HL-60 (cell line): ENCODE results near the gene ATP4A.

Experiments
- DNase-seq, 2 experiments: peaks; one replicate each; pipeline ENCODE4 v3.0.0-alpha.2; 2010 to 2020; ENCODE audit warnings: low read depth in 1 of 2, low spot score in 1 of 2
- H3K27ac ChIP-seq: fragments of 250-450 bp; sonication (Bioruptor Pico); replicated peaks from 2 replicates; pipeline ENCODE4 v1.5.1; 2020; ENCODE audit warnings: mild to moderate bottlenecking, moderate library complexity
- H3K27me3 ChIP-seq: fragments of 250-450 bp; sonication (Bioruptor Pico); 2 replicates; pipeline ENCODE4 v1.5.1; 2021; ENCODE audit warnings: mild to moderate bottlenecking, moderate library complexity; ENCODE audit not compliant: insufficient read depth, poor library complexity, severe bottlenecking
- H3K4me3 ChIP-seq: replicated peaks from 2 replicates; pipeline ENCODE4 v1.5.1; 2011; ENCODE audit warnings: mild to moderate bottlenecking, control low read depth, low read length; ENCODE audit not compliant: insufficient read depth
- GABPA ChIP-seq: IDR thresholded peaks from 2 replicates; pipeline ENCODE4 v1.6.1; 2012; ENCODE audit warnings: low read depth
- POLR2AphosphoS5 ChIP-seq: IDR thresholded peaks from 2 replicates; pipeline ENCODE4 v1.6.1; 2012; ENCODE audit warnings: low read depth
- SPI1 ChIP-seq: IDR thresholded peaks from 2 replicates; pipeline ENCODE4 v1.6.1; 2012; ENCODE audit warnings: low read depth, mild to moderate bottlenecking, borderline replicate concordance
- TF ChIP-seq, protein P1 (sequence below): IDR thresholded peaks from one replicate; pipeline ENCODE4 v1.5.1; 2011; ENCODE audit warnings: low read length, control low read depth, inconsistent platforms; ENCODE audit not compliant: insufficient read depth
- TF ChIP-seq, protein P2 (sequence below): IDR thresholded peaks from 2 replicates; pipeline ENCODE4 v1.6.1; 2012; ENCODE audit warnings: low read depth; ENCODE audit not compliant: insufficient replicate concordance

ATP4A gene

DNA sequence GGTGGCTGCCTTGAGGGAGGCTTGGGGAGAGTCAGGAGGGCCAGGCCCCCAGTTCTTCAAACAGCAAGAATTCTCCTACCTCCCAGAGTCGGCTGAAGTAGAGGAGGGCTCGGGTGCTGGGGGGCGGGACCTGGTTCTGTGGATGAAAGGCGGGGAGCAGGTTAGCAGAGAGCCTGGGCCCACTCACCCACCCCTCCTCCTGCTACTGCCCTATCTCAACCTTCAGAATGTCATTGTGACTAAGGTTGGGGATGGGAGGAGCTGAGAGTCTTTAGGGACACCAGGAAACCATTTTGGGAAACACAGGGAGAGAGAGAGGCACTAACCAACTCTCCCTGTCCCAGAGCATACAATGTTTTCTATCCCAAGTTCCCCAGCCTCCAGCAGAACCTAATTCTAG, 60.7 kb downstream of the ATP4A start:
- no peak for DNase-seq
- TF ChIP-seq, protein P1, sequence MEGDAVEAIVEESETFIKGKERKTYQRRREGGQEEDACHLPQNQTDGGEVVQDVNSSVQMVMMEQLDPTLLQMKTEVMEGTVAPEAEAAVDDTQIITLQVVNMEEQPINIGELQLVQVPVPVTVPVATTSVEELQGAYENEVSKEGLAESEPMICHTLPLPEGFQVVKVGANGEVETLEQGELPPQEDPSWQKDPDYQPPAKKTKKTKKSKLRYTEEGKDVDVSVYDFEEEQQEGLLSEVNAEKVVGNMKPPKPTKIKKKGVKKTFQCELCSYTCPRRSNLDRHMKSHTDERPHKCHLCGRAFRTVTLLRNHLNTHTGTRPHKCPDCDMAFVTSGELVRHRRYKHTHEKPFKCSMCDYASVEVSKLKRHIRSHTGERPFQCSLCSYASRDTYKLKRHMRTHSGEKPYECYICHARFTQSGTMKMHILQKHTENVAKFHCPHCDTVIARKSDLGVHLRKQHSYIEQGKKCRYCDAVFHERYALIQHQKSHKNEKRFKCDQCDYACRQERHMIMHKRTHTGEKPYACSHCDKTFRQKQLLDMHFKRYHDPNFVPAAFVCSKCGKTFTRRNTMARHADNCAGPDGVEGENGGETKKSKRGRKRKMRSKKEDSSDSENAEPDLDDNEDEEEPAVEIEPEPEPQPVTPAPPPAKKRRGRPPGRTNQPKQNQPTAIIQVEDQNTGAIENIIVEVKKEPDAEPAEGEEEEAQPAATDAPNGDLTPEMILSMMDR = no peak
- TF ChIP-seq, protein P2, sequence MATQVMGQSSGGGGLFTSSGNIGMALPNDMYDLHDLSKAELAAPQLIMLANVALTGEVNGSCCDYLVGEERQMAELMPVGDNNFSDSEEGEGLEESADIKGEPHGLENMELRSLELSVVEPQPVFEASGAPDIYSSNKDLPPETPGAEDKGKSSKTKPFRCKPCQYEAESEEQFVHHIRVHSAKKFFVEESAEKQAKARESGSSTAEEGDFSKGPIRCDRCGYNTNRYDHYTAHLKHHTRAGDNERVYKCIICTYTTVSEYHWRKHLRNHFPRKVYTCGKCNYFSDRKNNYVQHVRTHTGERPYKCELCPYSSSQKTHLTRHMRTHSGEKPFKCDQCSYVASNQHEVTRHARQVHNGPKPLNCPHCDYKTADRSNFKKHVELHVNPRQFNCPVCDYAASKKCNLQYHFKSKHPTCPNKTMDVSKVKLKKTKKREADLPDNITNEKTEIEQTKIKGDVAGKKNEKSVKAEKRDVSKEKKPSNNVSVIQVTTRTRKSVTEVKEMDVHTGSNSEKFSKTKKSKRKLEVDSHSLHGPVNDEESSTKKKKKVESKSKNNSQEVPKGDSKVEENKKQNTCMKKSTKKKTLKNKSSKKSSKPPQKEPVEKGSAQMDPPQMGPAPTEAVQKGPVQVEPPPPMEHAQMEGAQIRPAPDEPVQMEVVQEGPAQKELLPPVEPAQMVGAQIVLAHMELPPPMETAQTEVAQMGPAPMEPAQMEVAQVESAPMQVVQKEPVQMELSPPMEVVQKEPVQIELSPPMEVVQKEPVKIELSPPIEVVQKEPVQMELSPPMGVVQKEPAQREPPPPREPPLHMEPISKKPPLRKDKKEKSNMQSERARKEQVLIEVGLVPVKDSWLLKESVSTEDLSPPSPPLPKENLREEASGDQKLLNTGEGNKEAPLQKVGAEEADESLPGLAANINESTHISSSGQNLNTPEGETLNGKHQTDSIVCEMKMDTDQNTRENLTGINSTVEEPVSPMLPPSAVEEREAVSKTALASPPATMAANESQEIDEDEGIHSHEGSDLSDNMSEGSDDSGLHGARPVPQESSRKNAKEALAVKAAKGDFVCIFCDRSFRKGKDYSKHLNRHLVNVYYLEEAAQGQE = no peak
- H3K27me3 ChIP-seq = peaks cover 19% of the 10 kb centered on the region
- no peak overlapping the region for H3K27ac ChIP-seq
- H3K4me3 ChIP-seq = no peak overlapping the region

DNA sequence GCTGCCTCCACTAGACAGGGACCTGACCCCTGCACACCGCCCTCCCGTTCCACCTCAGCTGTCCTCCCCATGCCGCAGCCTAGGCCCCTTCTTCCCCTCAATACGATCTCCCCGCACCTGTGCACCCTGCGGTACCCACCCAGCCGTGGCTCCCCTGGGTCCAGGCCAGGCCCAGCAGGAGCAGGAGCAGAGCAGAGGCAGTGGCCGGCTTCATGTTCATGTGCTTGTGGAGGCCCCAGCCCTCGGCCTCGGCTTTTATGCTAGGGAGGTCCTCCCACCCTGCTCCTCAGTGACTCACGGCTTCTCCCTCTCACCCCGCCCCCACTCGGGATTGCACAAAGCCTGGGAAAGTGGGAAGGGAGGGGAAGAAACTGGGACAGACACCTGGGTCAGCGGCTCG, 61.8 kb downstream of the ATP4A start:
- TF ChIP-seq, protein P2 = no peak
- TF ChIP-seq, protein P1 = no peak
- TF ChIP-seq GABPA = no peak
- no peak for TF ChIP-seq SPI1
- no peak for TF ChIP-seq POLR2AphosphoS5
- DNase-seq = no peak
- Histone ChIP-seq H3K27ac (no peak overlapping the region), H3K4me3 (no peak overlapping the region), H3K27me3 (peaks cover 11% of the 10 kb centered on the region)

DNA sequence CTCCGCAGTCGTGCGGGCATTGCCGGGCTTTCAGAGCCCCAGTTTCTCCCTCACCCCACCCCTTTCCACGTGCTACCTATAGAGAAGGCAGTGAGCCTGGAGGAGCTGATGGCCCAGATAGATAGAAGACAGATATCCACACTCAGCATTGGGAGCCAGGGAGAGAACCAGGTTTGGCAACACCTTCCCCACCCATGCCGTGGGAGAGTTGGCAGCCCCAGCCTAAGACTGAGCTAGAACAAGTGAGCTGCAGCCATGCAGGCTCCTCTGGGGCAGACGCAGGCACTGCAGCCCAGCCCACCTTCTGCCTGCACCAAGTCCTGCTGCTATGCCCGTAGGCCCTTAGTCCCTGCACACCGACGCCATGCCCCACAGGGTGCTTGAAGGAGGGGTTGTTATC, 62.8 kb downstream of the ATP4A start:
- Histone ChIP-seq H3K4me3 (no peak overlapping the region), H3K27me3 (peaks cover 5% of the 10 kb centered on the region), H3K27ac (no peak overlapping the region)
- DNase-seq = no peak
- TF ChIP-seq POLR2AphosphoS5 (no peak), SPI1 (no peak), GABPA (no peak)
- TF ChIP-seq, protein P1 = no peak
- TF ChIP-seq, protein P2 = no peak
